Testis (tissue), 3 donors: ENCODE data around the gene ZNF563. TPM values are rescaled to one million over a fixed set of nuclear protein-coding genes. Genes with fewer than 3 reads are reported as not detected.

Experiments
- DNase-seq: peaks from one replicate; pipeline ENCODE4 v3.0.0-alpha.2; 2019
- H3K27ac ChIP-seq, 2 donors: fragments of 200-600 bp; sonication (generic); one replicate each; pipeline ENCODE4 v1.5.1; 2019
- H3K27me3 ChIP-seq: fragments of 200-600 bp; sonication (generic); one replicate; pipeline ENCODE4 v1.5.1; 2019
- H3K36me3 ChIP-seq: fragments of 200-600 bp; sonication (generic); one replicate; pipeline ENCODE4 v1.5.1; 2017; ENCODE audit warnings: low read depth; ENCODE audit errors: missing control alignments
- H3K4me1 ChIP-seq: fragments of 200-600 bp; sonication (generic); one replicate; pipeline ENCODE4 v1.5.1; 2019
- H3K4me3 ChIP-seq, 2 donors: fragments of 200-600 bp; sonication (generic); one replicate each; pipeline ENCODE4 v1.5.1; 2017 to 2019
- H3K9me3 ChIP-seq: fragments of 200-600 bp; sonication (generic); one replicate; pipeline ENCODE4 v1.5.1; 2017
- POLR2A ChIP-seq: fragments of 450-650 bp; IDR thresholded peaks from one replicate; pipeline ENCODE4 v1.6.1; 2017; ENCODE audit warnings: antibody characterized with exemption, mild to moderate bottlenecking, moderate library complexity
- WGBS, 2 donors: methylation state at CpG; one replicate each; pipeline ENCODE4 v1.1.5; 2018; 5-methylcytosine and 5-hydroxymethylcytosine counted together
- intact Hi-C: fragments of 100-400 bp; cut with DNase I; formaldehyde crosslinking; loops from one replicate; pipeline ENCODE4 v1.15.1; 2023; ENCODE audit warnings: low total_unique reads
- polyA plus RNA-seq: library from polyadenylated mRNA; stranded (reverse); fragments of 350-450 nt; fragmentation: Illumina TruSeq; extraction: RNeasy Lipid Tissue Mini Kit (QIAGEN cat#74804); gene quantifications from one replicate; pipeline ENCODE4 v1.2.3, GENCODE V29; 2014; ENCODE audit warnings: low read depth, low replicate concordance; ENCODE audit not compliant: insufficient read depth
- total RNA-seq, 2 donors: library from RNA; depleted of rRNA; stranded (reverse); fragments of >200 nt; gene quantifications; one replicate each; pipeline ENCODE4 v1.2.3, GENCODE V29; 2016
- TF ChIP-seq, protein P1 (sequence below), 3 experiments: fragments of 450-650 bp in 2 of 3; fragments of 200-600 bp in 1 of 3; sonication (generic) in 1 of 3; IDR thresholded peaks; one replicate each; pipeline ENCODE4 v1.5.1; 2016 to 2019; ENCODE audit warnings: antibody characterized with exemption in 3 of 3, mild to moderate bottlenecking in 2 of 3, moderate library complexity in 1 of 3

Gene ZNF563
- total and polyA plus RNA-seq, 3 donors from 2014 or later: 13.7 to 29.1 (median 21.0) TPM

DNA sequence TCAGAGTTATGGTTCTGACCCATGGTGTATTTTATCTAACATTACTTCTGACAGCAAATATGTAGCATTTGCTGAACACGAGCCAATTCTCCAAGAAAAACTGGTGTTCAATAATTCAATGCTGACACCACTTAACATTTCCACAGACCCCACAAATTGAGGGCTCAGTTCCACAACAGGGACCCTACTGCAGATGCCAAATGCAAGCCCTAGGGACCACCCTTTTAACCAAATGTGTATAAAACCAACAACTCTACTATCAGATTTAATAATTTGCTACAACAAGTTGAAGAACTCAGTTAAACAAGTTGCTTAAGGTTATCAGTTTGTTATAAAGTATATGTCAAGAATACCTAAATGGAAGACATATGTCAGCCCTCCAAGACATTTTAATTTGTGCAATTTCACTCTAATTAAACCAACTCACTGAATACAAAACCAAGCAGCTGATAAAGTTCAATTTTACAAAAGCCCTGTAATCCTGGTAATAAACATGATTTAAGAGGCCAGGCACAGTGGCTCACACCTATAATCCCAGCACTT lies 45.4 kb downstream of the ZNF563 start:
- Histone ChIP-seq H3K4me3 (no peak overlapping the region), H3K27ac (no peak overlapping the region), H3K4me1 (peaks cover 2% of the 10 kb centered on the region), H3K27me3 (no peaks in the 10 kb centered on the region), H3K9me3 (no peaks in the 10 kb centered on the region), H3K36me3 (no peaks in the 10 kb centered on the region)
- no peak for DNase-seq
- intact Hi-C loops: no loop called here
- 60 to 83% methylated on average over 1 of the region's 1 CpG for WGBS, 2 donors
- no peak for TF ChIP-seq POLR2A
- TF ChIP-seq, protein P1, sequence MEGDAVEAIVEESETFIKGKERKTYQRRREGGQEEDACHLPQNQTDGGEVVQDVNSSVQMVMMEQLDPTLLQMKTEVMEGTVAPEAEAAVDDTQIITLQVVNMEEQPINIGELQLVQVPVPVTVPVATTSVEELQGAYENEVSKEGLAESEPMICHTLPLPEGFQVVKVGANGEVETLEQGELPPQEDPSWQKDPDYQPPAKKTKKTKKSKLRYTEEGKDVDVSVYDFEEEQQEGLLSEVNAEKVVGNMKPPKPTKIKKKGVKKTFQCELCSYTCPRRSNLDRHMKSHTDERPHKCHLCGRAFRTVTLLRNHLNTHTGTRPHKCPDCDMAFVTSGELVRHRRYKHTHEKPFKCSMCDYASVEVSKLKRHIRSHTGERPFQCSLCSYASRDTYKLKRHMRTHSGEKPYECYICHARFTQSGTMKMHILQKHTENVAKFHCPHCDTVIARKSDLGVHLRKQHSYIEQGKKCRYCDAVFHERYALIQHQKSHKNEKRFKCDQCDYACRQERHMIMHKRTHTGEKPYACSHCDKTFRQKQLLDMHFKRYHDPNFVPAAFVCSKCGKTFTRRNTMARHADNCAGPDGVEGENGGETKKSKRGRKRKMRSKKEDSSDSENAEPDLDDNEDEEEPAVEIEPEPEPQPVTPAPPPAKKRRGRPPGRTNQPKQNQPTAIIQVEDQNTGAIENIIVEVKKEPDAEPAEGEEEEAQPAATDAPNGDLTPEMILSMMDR (IDR thresholded peaks at IDR 0.05): no peak

GRCh38 chr19:12284631-12285030 lies 48.8 kb downstream of the ZNF563 start:
- Histone ChIP-seq H3K27ac (no peak overlapping the region), H3K36me3 (no peaks in the 10 kb centered on the region), H3K27me3 (no peaks in the 10 kb centered on the region), H3K4me1 (no peaks in the 10 kb centered on the region), H3K9me3 (no peaks in the 10 kb centered on the region), H3K4me3 (no peak overlapping the region)
- 94% methylated on average over 12 to 18 of the region's 18 CpGs for WGBS, 2 donors
- no peak for TF ChIP-seq POLR2A
- TF ChIP-seq, protein P1 (IDR thresholded peaks at IDR 0.05): no peak
- DNase-seq: no peak
- intact Hi-C loops: no loop called here

GRCh38 chr19:12284226-12284625 lies 49.2 kb downstream of the ZNF563 start:
- H3K36me3 ChIP-seq: no peaks in the 10 kb centered on the region
- no peaks in the 10 kb centered on the region for H3K9me3 ChIP-seq
- no peak for TF ChIP-seq POLR2A
- TF ChIP-seq, protein P1 (IDR thresholded peaks at IDR 0.05): no peak
- H3K4me1 ChIP-seq: no peaks in the 10 kb centered on the region
- no peak overlapping the region for H3K4me3 ChIP-seq
- WGBS, 2 donors: 95 to 97% methylated on average over 9 to 14 of the region's 14 CpGs
- intact Hi-C loops: no loop called here
- DNase-seq: no peak
- no peak overlapping the region for H3K27ac ChIP-seq
- H3K27me3 ChIP-seq: no peaks in the 10 kb centered on the region

- H3K9me3 ChIP-seq: no peaks in the 10 kb centered on the region
- TF ChIP-seq, protein P1 (IDR thresholded peaks at IDR 0.05): no peak
- no peak for TF ChIP-seq POLR2A
- no peaks in the 10 kb centered on the region for H3K4me1 ChIP-seq
- H3K4me3 ChIP-seq: no peak overlapping the region
- WGBS, 2 donors: 85 to 92% methylated on average over 2 of the region's 2 CpGs
- DNase-seq: no peak
- H3K36me3 ChIP-seq: no peaks in the 10 kb centered on the region
- H3K27ac ChIP-seq: no peak overlapping the region
- intact Hi-C loops: no loop called here
- H3K27me3 ChIP-seq: no peaks in the 10 kb centered on the region
Observed at GRCh38 chr19:12278713-12279112, 54.7 kb downstream of the ZNF563 start.
